GM23248 (cell line): ENCODE results near the gene EDNRA.

Source experiments
- EZH2 ChIP-seq: fragments of 200-600 bp; sonication (generic); IDR thresholded peaks from 2 replicates; pipeline ENCODE4 v1.6.1; 2018; ENCODE audit warnings: antibody characterized with exemption, mild to moderate bottlenecking; ENCODE audit not compliant: insufficient read depth, poor library complexity, severe bottlenecking
- EZH2phosphoT487 ChIP-seq: fragments of 200-600 bp; sonication (generic); IDR thresholded peaks from 2 replicates; pipeline ENCODE4 v1.6.1; 2018; ENCODE audit warnings: antibody characterized with exemption, moderate library complexity, mild to moderate bottlenecking, low read depth; ENCODE audit not compliant: insufficient read depth

- TF ChIP-seq EZH2 (no peak), EZH2phosphoT487 (no peak)
Observed at GRCh38 chr4:147463065-147463464, 17.8 kb upstream of the EDNRA start.
